Measurements from ENCODE around the gene ZNF296.

ZNF296 gene

DNA sequence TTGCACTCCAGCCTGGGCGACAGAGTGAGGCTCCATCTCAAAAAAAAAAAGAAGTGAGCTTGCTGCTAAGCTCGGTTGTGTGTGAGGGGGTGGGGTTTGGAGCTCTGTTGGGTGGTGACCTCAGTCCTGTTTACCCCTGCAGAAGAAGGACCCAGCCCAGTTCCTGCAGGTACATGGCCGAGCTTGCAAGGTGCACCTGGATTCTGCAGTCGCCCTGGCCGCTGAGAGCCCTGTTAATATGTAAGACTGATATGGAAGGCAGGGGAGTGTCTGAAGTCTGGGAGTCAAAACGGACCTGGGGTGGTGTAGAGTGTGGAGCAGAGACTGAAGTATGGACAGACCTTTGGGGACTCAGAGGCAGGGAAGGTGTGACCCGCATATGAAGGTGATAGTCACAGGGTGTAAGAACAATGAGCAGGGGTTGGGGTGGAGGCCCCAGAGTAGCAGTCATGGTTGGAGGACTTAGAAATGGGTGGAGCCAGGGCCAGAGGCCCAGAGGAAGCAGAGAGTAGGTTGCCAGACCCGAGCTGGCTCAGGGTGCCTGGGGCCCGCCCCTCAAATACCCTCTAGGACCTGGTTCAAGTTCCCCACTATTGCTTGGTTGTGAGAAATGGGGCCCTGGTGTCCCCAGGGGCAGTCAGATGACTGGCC, 24.2 kb downstream of the ZNF296 start:
- DNase-seq = no peak

- DNase-seq = no peak
These were observed 26.2 kb downstream of the ZNF296 start for GRCh38 chr19:45050036-45050435.

GRCh38 chr19:45049073-45049736, 27.1 kb downstream of the ZNF296 start:
- DNase-seq = no peak

DNA sequence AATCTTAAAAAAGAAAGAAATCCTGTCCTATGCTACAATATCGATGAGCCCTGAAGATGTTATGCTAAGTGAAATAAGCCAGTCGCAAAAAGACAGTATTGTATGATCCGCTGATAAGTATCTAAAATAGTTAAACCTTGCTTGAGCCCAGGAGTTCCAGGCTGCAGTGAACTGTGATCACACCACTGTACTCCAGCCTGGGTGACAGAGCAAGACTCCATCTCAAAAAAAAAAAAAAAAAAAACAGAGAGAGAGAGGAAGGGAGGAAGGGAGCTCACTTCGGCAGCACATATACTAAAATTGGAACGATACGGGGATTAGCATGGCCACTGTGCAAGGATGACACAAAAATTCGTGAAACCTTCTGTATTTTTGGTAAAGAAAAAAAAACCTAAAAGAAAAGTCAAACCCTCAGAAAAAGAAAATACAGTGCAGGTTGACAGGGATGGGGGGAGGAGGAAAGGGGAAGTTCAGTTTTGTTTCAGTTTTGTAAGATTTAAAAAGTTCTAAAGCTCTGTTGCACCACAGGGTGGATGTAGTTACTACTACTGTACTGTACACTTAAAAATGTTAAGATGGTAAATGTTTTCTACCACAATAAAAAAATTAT, 29.0 kb downstream of the ZNF296 start:
- DNase-seq = no peak

DNA sequence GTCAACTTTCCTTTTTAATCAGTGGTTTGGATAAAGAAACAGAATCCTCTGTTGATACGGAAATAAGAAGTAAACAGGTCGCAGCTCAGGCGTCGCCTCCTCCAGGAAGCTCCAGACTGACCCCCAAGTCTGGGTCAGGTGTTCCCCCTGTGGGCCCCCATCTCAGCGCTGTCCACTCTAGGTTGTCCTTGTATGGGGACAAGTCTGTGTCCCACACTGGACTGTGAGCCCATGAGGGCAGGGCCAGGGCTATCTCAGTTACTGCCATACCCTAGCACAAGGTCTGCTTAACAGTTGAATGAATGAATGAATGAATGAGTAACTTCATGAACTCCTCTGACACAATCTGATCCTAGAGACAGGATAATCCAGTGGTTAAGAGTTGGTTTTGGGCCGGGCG, 29.9 kb downstream of the ZNF296 start:
- no peak for DNase-seq

DNA sequence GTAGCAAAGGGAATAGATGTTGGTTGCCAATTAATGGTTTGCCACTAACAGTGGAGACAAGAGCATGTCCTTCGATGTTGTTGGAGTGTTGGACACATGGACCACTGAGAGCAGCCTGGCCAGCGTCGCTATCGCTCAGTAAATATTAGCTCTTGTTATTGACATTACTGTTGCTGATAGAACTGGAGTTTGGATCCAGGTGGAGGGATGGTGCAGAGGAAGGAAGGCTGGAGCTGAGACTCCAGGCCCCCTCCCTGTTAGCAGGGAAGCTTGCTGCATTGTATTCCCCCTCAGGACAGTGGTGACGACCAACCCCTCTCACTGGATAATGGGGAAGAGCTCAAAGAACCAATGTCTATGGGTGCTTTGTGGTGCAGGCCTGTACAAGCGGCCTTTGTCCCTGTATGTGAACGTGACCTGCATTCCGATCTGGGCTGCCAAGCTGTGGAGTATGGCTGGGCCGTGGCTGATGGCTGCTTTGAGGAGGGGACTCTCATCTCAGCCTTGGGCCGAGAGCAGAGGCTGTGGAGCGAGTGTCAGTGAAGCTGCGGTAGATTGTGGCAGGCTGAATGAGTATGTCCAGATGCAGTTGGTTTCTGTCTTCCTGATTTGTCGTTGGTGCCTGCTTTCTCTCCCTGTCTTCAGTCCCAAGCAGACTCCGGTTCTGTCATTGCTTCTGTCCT, 30.5 kb downstream of the ZNF296 start:
- no peak for DNase-seq

- no peak for DNase-seq
These were observed 35.2 kb downstream of the ZNF296 start for GRCh38 chr19:45041125-45041524.

DNA sequence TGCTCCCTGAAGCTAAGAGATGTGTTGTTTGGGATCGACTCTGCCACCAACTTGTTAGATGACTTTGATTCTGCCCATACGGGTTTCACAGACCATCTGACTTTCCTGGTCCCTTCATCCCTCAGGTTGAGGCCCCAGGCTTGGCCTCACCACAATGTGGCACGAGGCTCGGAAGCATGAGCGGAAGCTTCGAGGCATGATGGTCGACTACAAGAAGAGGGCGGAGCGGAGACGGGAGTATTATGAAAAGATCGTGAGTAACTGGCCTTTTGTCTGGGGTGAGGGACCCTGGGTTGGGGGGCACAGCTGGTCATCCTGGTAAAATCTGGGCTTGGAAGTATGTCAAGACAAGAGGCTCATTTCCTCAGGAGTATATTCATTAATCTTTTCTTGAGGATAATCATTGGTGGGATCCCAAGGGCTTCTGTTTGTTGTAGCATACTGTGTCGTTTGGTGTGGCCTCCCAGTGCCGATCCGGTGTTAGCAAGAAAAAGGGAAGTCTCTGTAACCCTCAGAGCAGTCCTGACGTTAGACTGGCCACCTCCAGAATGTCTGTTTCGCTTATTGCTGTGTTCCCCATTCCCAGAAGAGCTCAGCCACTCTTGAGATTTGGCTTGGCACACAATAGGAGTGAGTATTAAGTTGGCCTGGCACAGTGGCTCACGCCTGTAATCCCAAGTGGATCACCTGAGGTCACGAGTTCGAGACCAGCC, 36.1 kb downstream of the ZNF296 start:
- DNase-seq = no peak

- peak; percentile 60 for DNase-seq
These were observed 37.1 kb downstream of the ZNF296 start, which contains the start of gene CLASRP for GRCh38 chr19:45038931-45039893. Gene CLASRP, plus strand, starts transcription at chr19:45039045. Its CDS starts 1,168 bp downstream, at chr19:45040213.

DNA sequence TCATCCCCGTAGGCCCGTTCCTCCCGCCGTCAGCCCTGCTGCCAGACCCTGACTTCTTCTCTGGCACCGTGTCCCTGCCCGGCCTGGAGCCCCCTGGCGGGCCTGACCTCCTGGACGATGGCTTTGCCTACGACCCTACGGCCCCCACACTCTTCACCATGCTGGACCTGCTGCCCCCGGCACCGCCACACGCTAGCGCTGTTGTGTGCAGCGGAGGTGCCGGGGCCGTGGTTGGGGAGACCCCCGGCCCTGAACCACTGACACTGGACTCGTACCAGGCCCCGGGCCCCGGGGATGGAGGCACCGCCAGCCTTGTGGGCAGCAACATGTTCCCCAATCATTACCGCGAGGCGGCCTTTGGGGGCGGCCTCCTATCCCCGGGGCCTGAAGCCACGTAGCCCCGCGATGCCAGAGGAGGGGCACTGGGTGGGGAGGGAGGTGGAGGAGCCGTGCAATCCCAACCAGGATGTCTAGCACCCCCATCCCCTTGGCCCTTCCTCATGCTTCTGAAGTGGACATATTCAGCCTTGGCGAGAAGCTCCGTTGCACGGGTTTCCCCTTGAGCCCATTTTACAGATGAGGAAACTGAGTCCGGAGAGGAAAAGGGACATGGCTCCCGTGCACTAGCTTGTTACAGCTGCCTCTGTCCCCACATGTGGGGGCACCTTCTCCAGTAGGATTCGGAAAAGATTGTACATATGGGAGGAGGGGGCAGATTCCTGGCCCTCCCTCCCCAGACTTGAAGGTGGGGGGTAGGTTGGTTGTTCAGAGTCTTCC, 38.7 kb downstream of the ZNF296 start:
- DNase-seq = no peak

- no peak for DNase-seq
These were observed 40.5 kb downstream of the ZNF296 start for GRCh38 chr19:45035755-45036154.

DNA sequence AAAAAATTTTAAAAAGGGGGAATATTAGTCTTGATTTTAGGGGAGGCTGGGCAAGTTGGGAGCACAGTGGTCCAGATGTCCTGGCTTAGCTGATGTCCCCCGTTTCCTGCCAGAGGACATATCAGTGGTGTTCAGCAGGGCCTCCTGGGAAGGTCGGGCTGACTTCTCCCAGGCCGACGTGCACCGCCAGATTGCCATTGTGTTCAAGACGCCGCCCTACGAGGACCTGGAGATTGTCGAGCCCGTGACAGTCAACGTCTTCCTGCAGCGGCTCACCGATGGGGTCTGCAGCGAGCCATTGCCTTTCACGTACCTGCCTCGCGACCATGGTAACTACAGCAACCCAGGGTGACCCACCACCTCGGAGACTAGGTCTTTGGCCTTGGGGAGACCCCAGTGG, 43.9 kb downstream of the ZNF296 start:
- no peak for DNase-seq

- DNase-seq = no peak
These were observed 45.5 kb downstream of the ZNF296 start for GRCh38 chr19:45030825-45031224.

- no peak for DNase-seq
These were observed 48.9 kb downstream of the ZNF296 start for GRCh38 chr19:45027371-45027770.

GRCh38 chr19:45025264-45025663, 51.0 kb downstream of the ZNF296 start:
- no peak for DNase-seq

DNA sequence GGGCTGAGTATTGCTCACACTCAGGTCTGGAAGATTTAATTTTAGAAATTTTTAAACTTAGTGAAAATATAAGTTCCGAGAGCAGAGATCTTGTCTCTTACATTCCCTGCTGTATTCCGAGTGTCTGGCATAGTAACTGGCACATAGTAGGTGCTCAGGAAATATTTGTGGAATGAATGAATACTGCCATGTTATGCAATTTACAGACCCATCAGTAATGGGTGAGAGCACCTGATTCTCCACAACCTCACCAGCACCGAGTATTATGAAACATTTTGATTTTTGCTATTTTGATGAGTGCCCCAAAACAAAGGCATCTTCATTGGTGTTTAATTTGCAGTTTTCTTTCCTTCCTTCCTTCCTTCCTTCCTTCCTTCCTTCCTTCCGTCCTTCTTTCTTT, 53.2 kb downstream of the ZNF296 start:
- no peak for DNase-seq

DNA sequence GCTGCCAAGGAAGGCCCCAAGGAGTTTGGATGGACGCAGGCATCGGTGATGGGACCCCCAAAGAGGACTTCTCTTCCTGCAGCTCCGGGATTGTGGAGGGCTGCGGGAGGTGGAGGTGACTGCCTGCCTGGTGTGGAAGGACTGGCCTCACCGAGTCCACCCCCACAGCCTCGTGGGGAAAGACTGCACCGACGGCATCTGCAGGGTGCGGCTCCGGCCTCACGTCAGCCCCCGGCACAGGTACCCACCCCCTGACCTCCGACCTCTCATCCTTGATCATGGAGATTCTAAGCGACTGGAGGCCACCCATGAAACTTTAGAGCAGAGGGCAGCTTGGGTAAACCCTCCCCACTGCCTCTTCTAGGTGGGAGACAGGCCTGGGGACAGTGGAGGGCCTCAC, 54.3 kb downstream of the ZNF296 start:
- DNase-seq = no peak

All from NCI-H526 treated with DMSO at 0.1 percent for 48 hours (cell line).